GM23338 (cell line): Measurements from ENCODE around the gene FAM177A1. TPM values are rescaled to one million over a fixed set of nuclear protein-coding genes. Genes with fewer than 3 reads are reported as not detected.
"Not testable (repeated sequence)": the region's sequence is repeated elsewhere in the genome, so short reads cannot be mapped to it uniquely, and the experiment has no call there.

Experiments used
- ATAC-seq: fragments of 200-7000 bp; cut with Tn5 transposase; 3 replicates; pipeline ENCODE4 v1.9.1; 2020
- DNase-seq: peaks from one replicate; pipeline ENCODE4 v3.0.0-alpha.2; 2015; ENCODE audit warnings: low spot score
- H2AFZ ChIP-seq: fragments of 200-600 bp; sonication (generic); 2 replicates; pipeline ENCODE4 v1.8.0; 2016; ENCODE audit warnings: antibody characterized with exemption, mild to moderate bottlenecking, moderate library complexity
- H3F3A ChIP-seq: fragments of 200-600 bp; sonication (generic); replicated peaks from 2 replicates; pipeline ENCODE4 v1.8.0; 2017; ENCODE audit warnings: antibody characterized with exemption, mixed run types, low read depth
- H3K27ac ChIP-seq: fragments of 200-600 bp; sonication (generic); 2 replicates; pipeline ENCODE4 v1.6.1; 2016; ENCODE audit warnings: low read depth
- H3K27me3 ChIP-seq: fragments of 200-600 bp; sonication (generic); 2 replicates; pipeline ENCODE4 v1.8.0; 2016; ENCODE audit warnings: mild to moderate bottlenecking, mixed run types, moderate library complexity; ENCODE audit not compliant: insufficient read depth
- H3K36me3 ChIP-seq: fragments of 200-600 bp; sonication (generic); 2 replicates; pipeline ENCODE4 v1.8.0; 2016; ENCODE audit warnings: mild to moderate bottlenecking; ENCODE audit not compliant: insufficient read depth
- H3K4me1 ChIP-seq: fragments of 200-600 bp; sonication (generic); 2 replicates; pipeline ENCODE4 v1.8.0; 2016; ENCODE audit warnings: mild to moderate bottlenecking, moderate library complexity; ENCODE audit not compliant: insufficient read depth
- H3K4me2 ChIP-seq: fragments of 200-600 bp; sonication (generic); 2 replicates; pipeline ENCODE4 v1.7.1; 2017; ENCODE audit warnings: mixed run types
- H3K4me3 ChIP-seq: fragments of 200-600 bp; sonication (generic); 2 replicates; pipeline ENCODE4 v1.6.1; 2016; ENCODE audit warnings: mixed run types
- H3K79me2 ChIP-seq: fragments of 200-600 bp; sonication (generic); replicated peaks from 2 replicates; pipeline ENCODE4 v1.8.0; 2017; ENCODE audit warnings: mild to moderate bottlenecking; ENCODE audit not compliant: insufficient read depth
- H3K9me2 ChIP-seq: fragments of 200-600 bp; sonication (generic); 2 replicates; pipeline ENCODE4 v1.8.0; 2017; ENCODE audit not compliant: insufficient read depth
- H4K20me1 ChIP-seq: fragments of 200-600 bp; sonication (generic); replicated peaks from 2 replicates; pipeline ENCODE4 v1.8.0; 2017; ENCODE audit warnings: mild to moderate bottlenecking; ENCODE audit not compliant: insufficient read depth
- H3K27ac Mint-ChIP-seq: 2 replicates; pipeline ENCODE4 v1.8.0; 2020; ENCODE audit warnings: inconsistent platforms, mild to moderate bottlenecking, moderate library complexity, mixed read lengths
- H3K27me3 Mint-ChIP-seq: 3 replicates; pipeline ENCODE4 v1.8.0; 2022; ENCODE audit warnings: low read depth, mild to moderate bottlenecking, moderate library complexity, mixed read lengths, inconsistent platforms; ENCODE audit not compliant: insufficient read depth, poor library complexity
- H3K36me3 Mint-ChIP-seq: 3 replicates; pipeline ENCODE4 v1.8.0; 2021; ENCODE audit warnings: low read depth, mild to moderate bottlenecking, inconsistent platforms, moderate library complexity, mixed read lengths
- H3K4me1 Mint-ChIP-seq: 3 replicates; pipeline ENCODE4 v1.8.0; 2020; ENCODE audit warnings: mild to moderate bottlenecking, inconsistent platforms, mixed read lengths
- H3K4me3 Mint-ChIP-seq: 3 replicates; pipeline ENCODE4 v1.8.0; 2021; ENCODE audit warnings: moderate library complexity, mild to moderate bottlenecking, inconsistent platforms, mixed read lengths
- H3K9me3 Mint-ChIP-seq: 3 replicates; pipeline ENCODE4 v1.8.0; 2020; ENCODE audit warnings: moderate library complexity, mild to moderate bottlenecking, inconsistent platforms, mixed read lengths
- ETS1 ChIP-seq: IDR thresholded peaks from 2 replicates; pipeline ENCODE4 v1.6.1; 2016; ENCODE audit warnings: antibody characterized with exemption
- EZH2 ChIP-seq: fragments of 200-600 bp; sonication (generic); IDR thresholded peaks from one replicate; pipeline ENCODE4 v1.8.0; 2017; ENCODE audit warnings: antibody characterized with exemption, mild to moderate bottlenecking, low read depth; ENCODE audit not compliant: unreplicated experiment
- EZH2phosphoT487 ChIP-seq: fragments of 200-600 bp; sonication (generic); IDR thresholded peaks from one replicate; pipeline ENCODE4 v1.8.1; 2018; ENCODE audit warnings: antibody characterized with exemption; ENCODE audit not compliant: unreplicated experiment
- NANOG ChIP-seq: IDR thresholded peaks from 2 replicates; pipeline ENCODE4 v1.6.1; 2016; ENCODE audit warnings: antibody characterized with exemption, borderline replicate concordance
- STAT1 ChIP-seq: IDR thresholded peaks from one replicate; pipeline ENCODE4 v1.6.1; 2016; ENCODE audit warnings: antibody characterized with exemption; ENCODE audit not compliant: unreplicated experiment
- polyA plus RNA-seq: library from polyadenylated mRNA; unstranded; fragments of >200 nt; fragmentation: Nextera tagmentation; extraction: Ambion mirVana; gene quantifications from 2 replicates; pipeline ENCODE4 v1.2.1, GENCODE V29; 2016
- total RNA-seq: library from RNA; depleted of rRNA; stranded (reverse); fragments of >200 nt; shearing (Covaris generic); gene quantifications from 2 replicates; pipeline ENCODE4 v1.2.3, GENCODE V29; 2014
- TF ChIP-seq, protein P1 (sequence below), 2 experiments: fragments of 200-600 bp in 1 of 2; sonication (generic) in 1 of 2; conservative IDR thresholded peaks; 2 replicates each; pipeline versions ENCODE4 v1.5.1 to v1.6.1; 2016 to 2017; ENCODE audit warnings: antibody characterized with exemption in 2 of 2, low read depth in 2 of 2, mild to moderate bottlenecking in 2 of 2, moderate library complexity in 1 of 2

FAM177A1 gene
- total and polyA plus RNA-seq, 2 experiments from 2014 or later, result 22.8 to 72.5 TPM

GRCh38 chr14:35052637-35053036 is 6.6 kb downstream of the FAM177A1 start (continued):
- TF ChIP-seq EZH2, result no peak
- no peak for TF ChIP-seq ETS1
- TF ChIP-seq STAT1, result no peak
- no peak for TF ChIP-seq NANOG
- TF ChIP-seq EZH2phosphoT487, result no peak

DNA sequence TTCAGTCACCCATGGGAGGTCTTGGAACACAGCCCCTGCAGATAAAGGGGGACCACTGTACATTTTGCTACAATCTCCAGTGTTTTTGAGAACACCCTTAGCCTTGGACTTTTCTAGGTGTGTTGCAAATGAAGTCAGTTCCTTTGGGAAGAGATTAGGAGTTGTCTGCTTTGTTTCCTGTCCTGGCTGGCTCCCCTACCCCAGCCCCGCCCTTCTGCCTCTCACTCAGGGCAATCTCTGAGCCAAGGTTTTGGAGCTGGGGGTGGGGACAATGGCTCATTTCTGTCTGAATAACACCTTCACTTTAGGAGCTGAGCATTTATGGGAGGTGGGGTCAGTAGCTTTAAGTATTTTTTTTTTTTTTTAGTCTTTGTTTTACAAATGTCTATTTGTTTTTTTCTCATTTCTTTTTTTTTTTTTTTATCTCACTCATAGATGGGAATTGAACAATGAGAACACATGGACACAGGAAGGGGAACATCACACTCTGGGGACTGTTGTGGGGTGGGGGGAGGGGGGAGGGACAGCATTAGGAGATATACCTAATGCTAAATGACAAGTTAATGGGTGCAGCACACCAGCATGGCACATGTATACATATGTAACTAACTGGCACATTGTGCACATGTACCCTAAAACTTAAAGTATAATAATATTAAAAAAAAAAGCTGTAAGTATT is 15.2 kb downstream of the FAM177A1 start:
- not testable (repeated sequence) for H3K79me2 ChIP-seq, H3K27me3 Mint-ChIP-seq, H3K36me3 ChIP-seq, H3K27ac ChIP-seq, H3K9me2 ChIP-seq, H3K9me3 Mint-ChIP-seq, H2AFZ ChIP-seq, H3K4me1 Mint-ChIP-seq, H3F3A ChIP-seq, H4K20me1 ChIP-seq, H3K4me3 ChIP-seq, H3K27me3 ChIP-seq
- Mint-ChIP-seq H3K27ac (peak overlapping the region; percentile 89; the same call in 1 of the 2 replicates), H3K36me3 (peaks cover 16% of the 10 kb centered on the region), H3K4me3 (peak overlapping the region; percentile 43; the same call in 1 of the 3 replicates)
- ATAC-seq (peak; percentile 77), DNase-seq (peak; percentile 44)
- H3K4me1 ChIP-seq, result peaks cover 18% of the 10 kb centered on the region
- H3K4me2 ChIP-seq, result peak overlapping the region; percentile 31

- H4K20me1 ChIP-seq, H3K27ac ChIP-seq, H2AFZ ChIP-seq, DNase-seq, H3K4me1 Mint-ChIP-seq, H3K9me2 ChIP-seq, H3K36me3 ChIP-seq, H3K4me3 ChIP-seq, H3K4me2 ChIP-seq, H3K27ac Mint-ChIP-seq, H3K27me3 ChIP-seq, H3F3A ChIP-seq, H3K79me2 ChIP-seq, ATAC-seq, H3K4me3 Mint-ChIP-seq, H3K9me3 Mint-ChIP-seq, H3K27me3 Mint-ChIP-seq: not testable (repeated sequence)
- peaks cover 11% of the 10 kb centered on the region for H3K4me1 ChIP-seq
- H3K36me3 Mint-ChIP-seq, result peaks cover 17% of the 10 kb centered on the region
Measured at GRCh38 chr14:35065731-35066130, 19.7 kb downstream of the FAM177A1 start.

- Histone ChIP-seq H3K27me3 (no peaks in the 10 kb centered on the region), H3K4me1 (no peaks in the 10 kb centered on the region), H3K36me3 (no peaks in the 10 kb centered on the region; the same call in 1 of the 2 replicates), H3F3A (no peaks in the 10 kb centered on the region), H3K27ac (no peak overlapping the region), H3K4me2 (no peak overlapping the region), H3K79me2 (no peaks in the 10 kb centered on the region), H2AFZ (no peak overlapping the region), H4K20me1 (no peaks in the 10 kb centered on the region), H3K9me2 (no peaks in the 10 kb centered on the region), H3K4me3 (no peak overlapping the region)
- Mint-ChIP-seq H3K36me3 (peaks cover 17% of the 10 kb centered on the region), H3K9me3 (peaks cover 6% of the 10 kb centered on the region; the same call in 2 of the 3 replicates), H3K27ac (no peak overlapping the region), H3K4me3 (no peak overlapping the region), H3K27me3 (peaks cover 5% of the 10 kb centered on the region), H3K4me1 (no peaks in the 10 kb centered on the region)
- DNase-seq (no peak), ATAC-seq (no peak)
- TF ChIP-seq, protein P1, sequence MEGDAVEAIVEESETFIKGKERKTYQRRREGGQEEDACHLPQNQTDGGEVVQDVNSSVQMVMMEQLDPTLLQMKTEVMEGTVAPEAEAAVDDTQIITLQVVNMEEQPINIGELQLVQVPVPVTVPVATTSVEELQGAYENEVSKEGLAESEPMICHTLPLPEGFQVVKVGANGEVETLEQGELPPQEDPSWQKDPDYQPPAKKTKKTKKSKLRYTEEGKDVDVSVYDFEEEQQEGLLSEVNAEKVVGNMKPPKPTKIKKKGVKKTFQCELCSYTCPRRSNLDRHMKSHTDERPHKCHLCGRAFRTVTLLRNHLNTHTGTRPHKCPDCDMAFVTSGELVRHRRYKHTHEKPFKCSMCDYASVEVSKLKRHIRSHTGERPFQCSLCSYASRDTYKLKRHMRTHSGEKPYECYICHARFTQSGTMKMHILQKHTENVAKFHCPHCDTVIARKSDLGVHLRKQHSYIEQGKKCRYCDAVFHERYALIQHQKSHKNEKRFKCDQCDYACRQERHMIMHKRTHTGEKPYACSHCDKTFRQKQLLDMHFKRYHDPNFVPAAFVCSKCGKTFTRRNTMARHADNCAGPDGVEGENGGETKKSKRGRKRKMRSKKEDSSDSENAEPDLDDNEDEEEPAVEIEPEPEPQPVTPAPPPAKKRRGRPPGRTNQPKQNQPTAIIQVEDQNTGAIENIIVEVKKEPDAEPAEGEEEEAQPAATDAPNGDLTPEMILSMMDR (conservative IDR thresholded peaks at IDR 0.05; ENCODE audit: low read depth in 2 of 2), result no peak
- TF ChIP-seq EZH2, result no peak
Measured at GRCh38 chr14:35068238-35069012, 22.4 kb downstream of the FAM177A1 start.
